Neural progenitor cell (in vitro differentiated cells): ENCODE data around the gene PDZD11.

Experiments used
- CTCF ChIP-seq: fragments of 200-600 bp; sonication (generic); IDR thresholded peaks from 2 replicates; pipeline ENCODE4 v1.5.1; 2017; ENCODE audit warnings: antibody characterized with exemption, mild to moderate bottlenecking
- EZH2 ChIP-seq: fragments of 200-600 bp; sonication (generic); IDR thresholded peaks from 2 replicates; pipeline ENCODE4 v1.6.1; 2017; ENCODE audit warnings: antibody characterized with exemption, mild to moderate bottlenecking, moderate library complexity

DNA sequence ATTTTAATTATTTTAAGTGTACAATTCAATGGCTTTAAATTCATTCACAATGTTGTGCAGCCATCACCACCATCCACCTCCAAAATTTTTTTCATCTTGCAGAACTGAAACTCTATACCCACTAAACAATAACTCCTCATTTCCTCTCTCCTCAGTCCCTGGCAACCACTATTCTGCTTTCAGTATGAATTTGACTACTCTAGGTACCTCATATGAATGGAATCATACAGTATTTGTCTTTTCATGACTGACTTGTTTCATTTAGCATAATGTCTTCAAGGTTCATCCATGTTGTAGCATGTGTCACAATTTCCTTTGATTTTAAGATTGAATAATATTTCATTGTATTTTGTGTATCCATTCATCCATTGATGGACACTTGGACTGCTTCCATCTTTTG lies 47.0 kb upstream of the PDZD11 start:
- TF ChIP-seq CTCF (no peak), EZH2 (no peak)
